Esophagus muscularis mucosa (tissue), 4 donors: ENCODE measurements around the gene CLEC11A. TPM values are rescaled to one million over a fixed set of nuclear protein-coding genes. Genes with fewer than 3 reads are reported as not detected.

Source experiments
- DNase-seq: peaks from one replicate; pipeline ENCODE4 v3.0.0-alpha.2; 2017; ENCODE audit errors: extremely low spot score
- H3K27ac ChIP-seq, 4 donors: fragments of 200-600 bp; sonication (generic); replicated peaks in 1 of 4; 1 replicate in 3 of 4; 2 replicates in 1 of 4; pipeline ENCODE4 v1.5.1; 2016 to 2019; ENCODE audit warnings: mild to moderate bottlenecking in 1 of 4
- H3K27me3 ChIP-seq, 4 donors: fragments of 200-600 bp; sonication (generic); one replicate each; pipeline versions ENCODE4 v1.5.1 to v1.6.0; 2016 to 2019
- H3K36me3 ChIP-seq, 4 donors: fragments of 200-600 bp; sonication (generic); one replicate each; pipeline ENCODE4 v1.5.1; 2016 to 2019
- H3K4me1 ChIP-seq, 4 donors: fragments of 200-600 bp; sonication (generic); one replicate each; pipeline ENCODE4 v1.5.1; 2016 to 2019
- H3K4me3 ChIP-seq, 4 donors: fragments of 200-600 bp; sonication (generic); 1 replicate in 2 of 4; 2 replicates in 2 of 4; pipeline ENCODE4 v1.5.1; 2016 to 2019; ENCODE audit warnings: mild to moderate bottlenecking in 4 of 4, moderate library complexity in 1 of 4
- H3K9me3 ChIP-seq, 4 donors: fragments of 200-600 bp; sonication (generic); 1 replicate in 3 of 4; 2 replicates in 1 of 4; pipeline ENCODE4 v1.5.1; 2016 to 2019
- CTCF ChIP-seq, 3 experiments: fragments of 200-600 bp in 2 of 3; fragments of 450-650 bp in 1 of 3; sonication (generic) in 2 of 3; IDR thresholded peaks; one replicate each; pipeline ENCODE4 v1.5.1; 2017 to 2019; ENCODE audit warnings: antibody characterized with exemption in 3 of 3, mild to moderate bottlenecking in 2 of 3, moderate library complexity in 1 of 3
- EP300 ChIP-seq: sonication (generic); formaldehyde crosslinking; IDR thresholded peaks from one replicate; pipeline ENCODE4 v1.6.1; 2017; ENCODE audit warnings: antibody characterized with exemption
- POLR2A ChIP-seq: fragments of 450-650 bp; IDR thresholded peaks from one replicate; pipeline ENCODE4 v1.6.1; 2017; ENCODE audit warnings: antibody characterized with exemption, moderate library complexity, mild to moderate bottlenecking, low read depth
- POLR2AphosphoS5 ChIP-seq, 2 donors: sonication (generic); formaldehyde crosslinking; IDR thresholded peaks; one replicate each; pipeline ENCODE4 v1.6.1; 2017; ENCODE audit warnings: antibody characterized with exemption in 2 of 2
- WGBS: methylation state at CpG from one replicate; pipeline ENCODE4 v1.1.5; 2018; 5-methylcytosine and 5-hydroxymethylcytosine counted together
- intact Hi-C: fragments of 100-400 bp; cut with DNase I; formaldehyde crosslinking; loops from one replicate; pipeline ENCODE4 v1.15.1; 2023
- total RNA-seq, 4 donors: library from RNA; depleted of rRNA; stranded (reverse); fragments of >200 nt; gene quantifications; one replicate each; pipeline versions ENCODE4 v1.1.0 to v1.2.1, GENCODE V29; 2016

The CLEC11A gene
- total RNA-seq, 4 donors from 2014 or later = 8.3 to 15.4 (median 11.1) TPM

- Histone ChIP-seq H3K4me3 (peak overlapping the region; percentile 40 to 56 (median 43)), H3K27me3 (peaks cover 5 to 99% (median 30%) of the 10 kb centered on the region in 4 donors), H3K9me3 (no peaks in the 10 kb centered on the region), H3K4me1 (peaks cover 13 to 28% (median 24%) of the 10 kb centered on the region in 4 donors), H3K27ac (no peak overlapping the region), H3K36me3 (no peaks in the 10 kb centered on the region)
- DNase-seq = no peak
- TF ChIP-seq POLR2AphosphoS5 (IDR thresholded peaks at IDR 0.05) = no peak
- TF ChIP-seq CTCF (IDR thresholded peaks at IDR 0.05) = no peak
- intact Hi-C loops = no loop called here
- WGBS = under 1% methylated on average over 21 of the region's 74 CpGs
Observed at GRCh38 chr19:50718255-50719118, 4.7 kb upstream of the CLEC11A start.

GRCh38 chr19:50719119-50719435 is 4.1 kb upstream of the CLEC11A start:
- Histone ChIP-seq H3K36me3 (no peaks in the 10 kb centered on the region), H3K27ac (no peak overlapping the region), H3K4me1 (peaks cover 17 to 33% (median 30%) of the 10 kb centered on the region in 4 donors), H3K9me3 (no peaks in the 10 kb centered on the region), H3K27me3 (peaks cover 5 to 98% (median 30%) of the 10 kb centered on the region in 4 donors), H3K4me3 (peak overlapping the region; percentile 40 to 56 (median 43))
- TF ChIP-seq POLR2A = no peak
- TF ChIP-seq EP300 = no peak
- TF ChIP-seq CTCF (IDR thresholded peaks at IDR 0.05) = no peak
- no peak for TF ChIP-seq POLR2AphosphoS5 (IDR thresholded peaks at IDR 0.05)
- no peak for DNase-seq
- WGBS = no CpG with 5 or more reads among the region's 30 CpGs
- intact Hi-C loops = no loop called here

GRCh38 chr19:50719566-50719965 is 3.6 kb upstream of the CLEC11A start, which contains the start of gene SHANK1:
Gene SHANK1, minus strand, starts transcription at chr19:50719802. Its CDS starts 2,883 bp downstream, at chr19:50716919.
- H3K27me3 ChIP-seq = peaks cover 5 to 96% (median 30%) of the 10 kb centered on the region in 4 donors
- peak within 1 kb of the TSS; percentile 40 to 56 (median 43) for H3K4me3 ChIP-seq
- no peak within 1 kb of the TSS for H3K27ac ChIP-seq
- peaks cover 20 to 38% (median 34%) of the 10 kb centered on the region in 4 donors for H3K4me1 ChIP-seq
- no peaks in the 10 kb centered on the region for H3K9me3 ChIP-seq
- 2% methylated on average over 25 of the region's 47 CpGs for WGBS
- TF ChIP-seq POLR2A (no peak), POLR2AphosphoS5 (IDR thresholded peaks at IDR 0.05) (no peak), CTCF (IDR thresholded peaks at IDR 0.05) (no peak), EP300 (no peak)
- intact Hi-C loops = no loop called here
- DNase-seq = no peak
- no peaks in the 10 kb centered on the region for H3K36me3 ChIP-seq

GRCh38 chr19:50720181-50720920 is 2.8 kb upstream of the CLEC11A start:
- intact Hi-C loops = loop anchor here (5.0 kb wide), 1 partner anchor 62 kb away; no protein-coding TSS in a partner anchor
- WGBS = 55% methylated on average over 20 of the region's 21 CpGs
- Histone ChIP-seq H3K4me3 (no peak overlapping the region), H3K4me1 (peaks cover 23 to 46% (median 41%) of the 10 kb centered on the region in 4 donors), H3K27me3 (peaks cover 8 to 89% (median 33%) of the 10 kb centered on the region in 4 donors), H3K9me3 (no peaks in the 10 kb centered on the region), H3K36me3 (no peaks in the 10 kb centered on the region), H3K27ac (no peak overlapping the region)
- TF ChIP-seq POLR2AphosphoS5 (IDR thresholded peaks at IDR 0.05) (no peak), POLR2A (no peak), EP300 (no peak), CTCF (IDR thresholded peaks at IDR 0.05) (no peak)
- DNase-seq = no peak
